Caco-2 (cell line): ENCODE results near the gene C6orf118. TPM values are rescaled to one million over a fixed set of nuclear protein-coding genes. Genes with fewer than 3 reads are reported as not detected.

Experiments
- BruUV-seq: library from RNA; stranded (reverse); fragments of 400-500 nt; replicated peaks from 2 replicates; lab custom pipeline; 2021; lab: Mats Ljungman, UMichigan
- CTCF ChIA-PET: fragments of 300-600 bp; sonication (Branson Sonifier 250); formaldehyde crosslinking; loops from one replicate; lab custom pipeline; 2022; ENCODE audit warnings: antibody characterized with exemption; lab: Charles Lee
- POLR2A ChIA-PET: fragments of 300-600 bp; sonication (Branson Sonifier 250); formaldehyde crosslinking; loops from one replicate; lab custom pipeline; 2022; ENCODE audit warnings: antibody characterized with exemption; lab: Charles Lee
- DNase-seq, 2 experiments: peaks; one replicate each; pipeline versions ENCODE4 v3.0.0 to v3.0.0-alpha.2; 2020 to 2022
- H3K27me3 ChIP-seq: replicated peaks from 2 replicates; pipeline ENCODE4 v1.6.0; 2011; ENCODE audit warnings: low read length; ENCODE audit not compliant: control insufficient read depth, insufficient read depth
- H3K36me3 ChIP-seq: 2 replicates; pipeline ENCODE4 v1.5.1; 2011; ENCODE audit warnings: low read length; ENCODE audit not compliant: control insufficient read depth, insufficient read depth
- H3K4me1 ChIP-seq: fragments of 250-450 bp; sonication (Bioruptor Pico); 2 replicates; pipeline ENCODE4 v1.5.1; 2020; ENCODE audit warnings: mild to moderate bottlenecking
- H3K4me3 ChIP-seq: 2 replicates; pipeline ENCODE4 v1.5.1; 2011; ENCODE audit warnings: low read depth, mild to moderate bottlenecking, control low read depth, low read length
- H3K9me3 ChIP-seq: fragments of 250-450 bp; sonication (Bioruptor Pico); 2 replicates; pipeline ENCODE4 v1.5.1; 2020; ENCODE audit warnings: mild to moderate bottlenecking, moderate library complexity
- H3K27ac Mint-ChIP-seq: one replicate; pipeline ENCODE4 v1.8.0; 2022; ENCODE audit warnings: mixed read lengths; ENCODE audit not compliant: unreplicated experiment
- H3K27me3 Mint-ChIP-seq: one replicate; pipeline ENCODE4 v1.8.0; 2022; ENCODE audit warnings: mixed read lengths; ENCODE audit not compliant: insufficient read depth, unreplicated experiment
- H3K36me3 Mint-ChIP-seq: one replicate; pipeline ENCODE4 v1.8.0; 2022; ENCODE audit warnings: mild to moderate bottlenecking, mixed read lengths; ENCODE audit not compliant: insufficient read depth, unreplicated experiment
- H3K4me1 Mint-ChIP-seq: one replicate; pipeline ENCODE4 v1.8.0; 2022; ENCODE audit warnings: low read depth, mixed read lengths; ENCODE audit not compliant: unreplicated experiment
- H3K4me3 Mint-ChIP-seq: one replicate; pipeline ENCODE4 v1.8.0; 2022; ENCODE audit warnings: mild to moderate bottlenecking, moderate library complexity, mixed read lengths; ENCODE audit not compliant: unreplicated experiment
- H3K9me3 Mint-ChIP-seq: one replicate; pipeline ENCODE4 v1.8.0; 2022; ENCODE audit warnings: mixed read lengths; ENCODE audit not compliant: unreplicated experiment
- CTCF ChIP-seq, 2 experiments: fragments of 200-600 bp in 1 of 2; IDR thresholded peaks; 1 replicate in 1 of 2; 2 replicates in 1 of 2; pipeline versions ENCODE4 v1.5.1 to v1.8.0; 2011 to 2022; ENCODE audit warnings: antibody characterized with exemption in 1 of 2, control low read depth in 1 of 2, inconsistent platforms in 1 of 2, low read depth in 1 of 2, low read length in 1 of 2, mild to moderate bottlenecking in 1 of 2, moderate library complexity in 1 of 2; ENCODE audit not compliant: insufficient read depth in 1 of 2, severe bottlenecking in 1 of 2, unreplicated experiment in 1 of 2
- intact Hi-C: fragments of 100-400 bp; cut with micrococcal nuclease; formaldehyde crosslinking; loops from one replicate; pipeline ENCODE4 v1.10.0; 2022; ENCODE audit not compliant: unreplicated experiment
- total RNA-seq: library from RNA; stranded (reverse); gene quantifications from 2 replicates; pipeline ENCODE4 v1.2.3, GENCODE V29; 2022

The C6orf118 gene
- total RNA-seq, 1 experiment from 2014 or later: not detected

GRCh38 chr6:165236326-165236725 lies 73.1 kb downstream of the C6orf118 start:
- Mint-ChIP-seq H3K4me3 (no peak overlapping the region), H3K4me1 (no peaks in the 10 kb centered on the region), H3K27me3 (peaks cover 2% of the 10 kb centered on the region), H3K36me3 (no peaks in the 10 kb centered on the region), H3K27ac (no peak overlapping the region), H3K9me3 (peaks cover 15% of the 10 kb centered on the region)
- no TSS peak for BruUV-seq
- no peak for DNase-seq
- no peak for TF ChIP-seq CTCF (IDR thresholded peaks at IDR 0.05; ENCODE audit: insufficient read depth in 1 of 2, low read depth in 1 of 2, low read length in 1 of 2, severe bottlenecking in 1 of 2, unreplicated experiment in 1 of 2)
- H3K9me3 ChIP-seq: 0 out of 2 replicates have a peak, but pooled peaks cover under 1% of the 10 kb centered on the region
- intact Hi-C loops: no loop called here
- ChIA-PET POLR2A (no interaction called here), CTCF (no interaction called here)
- no peaks in the 10 kb centered on the region for H3K27me3 ChIP-seq
- no peaks in the 10 kb centered on the region for H3K36me3 ChIP-seq
- no peak overlapping the region for H3K4me3 ChIP-seq
- no peaks in the 10 kb centered on the region for H3K4me1 ChIP-seq

- Histone ChIP-seq H3K4me1 (no peaks in the 10 kb centered on the region), H3K27me3 (no peaks in the 10 kb centered on the region), H3K36me3 (no peaks in the 10 kb centered on the region), H3K4me3 (no peak overlapping the region), H3K9me3 (no peaks in the 10 kb centered on the region)
- no peak for TF ChIP-seq CTCF (IDR thresholded peaks at IDR 0.05; ENCODE audit: insufficient read depth in 1 of 2, low read depth in 1 of 2, low read length in 1 of 2, severe bottlenecking in 1 of 2, unreplicated experiment in 1 of 2)
- H3K4me3 Mint-ChIP-seq: no peak overlapping the region
- ChIA-PET POLR2A (no interaction called here), CTCF (interaction anchor here (1.6 kb wide), 1 partner anchor 178 kb away, joined by 6 read pairs; no protein-coding TSS in a partner anchor)
- no peaks in the 10 kb centered on the region for H3K36me3 Mint-ChIP-seq
- H3K27me3 Mint-ChIP-seq: no peaks in the 10 kb centered on the region
- no peak overlapping the region for H3K27ac Mint-ChIP-seq
- H3K4me1 Mint-ChIP-seq: no peaks in the 10 kb centered on the region
- no peak for DNase-seq
- peaks cover 20% of the 10 kb centered on the region for H3K9me3 Mint-ChIP-seq
- no TSS peak for BruUV-seq
- intact Hi-C loops: no loop called here
These were observed 76.5 kb downstream of the C6orf118 start for GRCh38 chr6:165232731-165233488.

DNA sequence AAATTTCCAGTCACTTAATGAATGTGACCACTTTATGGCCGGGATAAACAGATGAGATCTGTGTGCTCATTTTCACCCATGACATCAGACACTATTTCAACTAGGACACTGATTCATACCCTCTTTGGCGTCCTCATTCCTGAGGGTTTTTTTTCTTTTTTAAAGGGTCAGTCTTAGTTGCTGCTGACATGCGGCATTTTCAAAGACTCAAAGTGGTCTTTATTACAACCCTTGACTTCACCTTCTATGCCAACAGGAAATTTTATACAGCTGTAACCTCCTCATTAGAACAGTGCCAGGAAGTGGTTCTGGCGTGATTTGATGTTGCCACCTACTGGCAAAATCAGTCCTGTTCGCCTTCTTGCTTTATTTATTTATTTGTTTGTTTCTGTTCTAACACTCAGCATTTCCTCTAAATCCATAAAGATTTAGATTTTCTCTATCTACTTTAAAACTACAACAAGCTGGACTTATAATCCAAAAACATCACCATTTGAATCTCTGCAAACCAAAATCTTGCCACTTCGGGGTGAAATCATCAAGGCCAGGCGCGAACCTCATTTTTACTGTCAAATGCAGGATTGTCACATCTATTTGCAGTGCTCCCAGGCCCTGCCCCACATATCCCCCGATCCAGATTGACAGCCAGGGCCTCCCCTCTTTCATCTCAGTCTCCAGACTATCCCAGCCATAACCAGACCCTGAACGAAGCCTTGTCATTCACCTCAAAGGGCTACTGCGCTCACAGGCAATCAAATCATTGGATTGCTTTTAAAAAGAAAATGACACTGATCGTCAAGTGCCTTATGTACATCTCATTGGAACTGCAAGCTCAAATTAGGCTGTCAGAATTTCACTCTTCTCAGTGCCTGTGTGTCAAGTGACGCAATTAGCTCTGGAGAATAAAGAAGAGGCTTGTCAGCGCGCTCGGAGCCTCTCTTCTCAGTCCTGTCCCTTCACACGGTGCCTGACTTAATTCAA lies 77.5 kb downstream of the C6orf118 start:
- DNase-seq: peak in 1 of 2 experiments; percentile 12
- no peaks in the 10 kb centered on the region for H3K36me3 ChIP-seq
- H3K4me3 Mint-ChIP-seq: no peak overlapping the region
- H3K9me3 ChIP-seq: no peaks in the 10 kb centered on the region
- H3K27me3 Mint-ChIP-seq: no peaks in the 10 kb centered on the region
- BruUV-seq: no TSS peak
- no peaks in the 10 kb centered on the region for H3K4me1 ChIP-seq
- H3K27me3 ChIP-seq: no peaks in the 10 kb centered on the region
- no peaks in the 10 kb centered on the region for H3K36me3 Mint-ChIP-seq
- no peak overlapping the region for H3K27ac Mint-ChIP-seq
- peak; percentile 19 to 24 for TF ChIP-seq CTCF (IDR thresholded peaks at IDR 0.05; ENCODE audit: insufficient read depth in 1 of 2, low read depth in 1 of 2, low read length in 1 of 2, severe bottlenecking in 1 of 2, unreplicated experiment in 1 of 2)
- H3K9me3 Mint-ChIP-seq: peaks cover 26% of the 10 kb centered on the region
- intact Hi-C loops: loop anchor here (2.0 kb wide), 1 partner anchor 177 kb away; no protein-coding TSS in a partner anchor
- CTCF ChIA-PET: interaction anchor here (1.6 kb wide), 1 partner anchor 177 kb away, joined by 6 read pairs; no protein-coding TSS in a partner anchor
- H3K4me3 ChIP-seq: no peak overlapping the region
- H3K4me1 Mint-ChIP-seq: no peaks in the 10 kb centered on the region
- POLR2A ChIA-PET: no interaction called here
